ENCODE results near the gene ZNF438.

ZNF438 gene

GRCh38 chr10:31037749-31038148 is 6.1 kb upstream of the ZNF438 start:
- Histone ChIP-seq H3K4me3 (ENCODE audit: low read depth in 1 of 2, low read length in 1 of 2) (no peak overlapping the region), H3K27me3 (no peaks in the 10 kb centered on the region), H3K4me1 (ENCODE audit: control insufficient read depth in 1 of 2, insufficient read depth in 1 of 2, low read depth in 1 of 2, low read length in 1 of 2) (peaks cover 24 to 27% of the 10 kb centered on the region in 2 experiments), H3K36me3 (no peaks in the 10 kb centered on the region), H3K9me3 (no peaks in the 10 kb centered on the region), H3K27ac (peak overlapping the region; percentile 83)
- no peak for TF ChIP-seq CTCF (IDR thresholded peaks at IDR 0.05)

- peaks cover 29 to 30% of the 10 kb centered on the region in 2 experiments for H3K4me1 ChIP-seq (ENCODE audit: control insufficient read depth in 1 of 2, insufficient read depth in 1 of 2, low read depth in 1 of 2, low read length in 1 of 2)
- H3K4me3 ChIP-seq (ENCODE audit: low read depth in 1 of 2, low read length in 1 of 2), result no peak overlapping the region
- no peak overlapping the region for H3K27ac ChIP-seq
- no peaks in the 10 kb centered on the region for H3K9me3 ChIP-seq
- TF ChIP-seq CTCF (IDR thresholded peaks at IDR 0.05), result no peak
- no peaks in the 10 kb centered on the region for H3K27me3 ChIP-seq
- no peaks in the 10 kb centered on the region for H3K36me3 ChIP-seq
Observed at GRCh38 chr10:31036209-31036608, 4.5 kb upstream of the ZNF438 start.

GRCh38 chr10:31035266-31035798 is 3.7 kb upstream of the ZNF438 start:
- no peaks in the 10 kb centered on the region for H3K27me3 ChIP-seq
- H3K36me3 ChIP-seq, result no peaks in the 10 kb centered on the region
- no peak overlapping the region for H3K27ac ChIP-seq
- H3K9me3 ChIP-seq, result no peaks in the 10 kb centered on the region
- no peak for TF ChIP-seq CTCF (IDR thresholded peaks at IDR 0.05)
- H3K4me1 ChIP-seq (ENCODE audit: control insufficient read depth in 1 of 2, insufficient read depth in 1 of 2, low read depth in 1 of 2, low read length in 1 of 2), result peaks cover 38 to 39% of the 10 kb centered on the region in 2 experiments
- H3K4me3 ChIP-seq (ENCODE audit: low read depth in 1 of 2, low read length in 1 of 2), result no peak overlapping the region

GRCh38 chr10:31034098-31034909 is 2.6 kb upstream of the ZNF438 start:
- no peak for TF ChIP-seq CTCF (IDR thresholded peaks at IDR 0.05)
- no peaks in the 10 kb centered on the region for H3K27me3 ChIP-seq
- no peak overlapping the region for H3K4me3 ChIP-seq (ENCODE audit: low read depth in 1 of 2, low read length in 1 of 2)
- H3K36me3 ChIP-seq, result no peaks in the 10 kb centered on the region
- no peak overlapping the region for H3K27ac ChIP-seq
- H3K9me3 ChIP-seq, result no peaks in the 10 kb centered on the region
- peaks cover 43 to 44% of the 10 kb centered on the region in 2 experiments for H3K4me1 ChIP-seq (ENCODE audit: control insufficient read depth in 1 of 2, insufficient read depth in 1 of 2, low read depth in 1 of 2, low read length in 1 of 2)

- Histone ChIP-seq H3K4me1 (ENCODE audit: control insufficient read depth in 1 of 2, insufficient read depth in 1 of 2, low read depth in 1 of 2, low read length in 1 of 2) (peaks cover 33% of the 10 kb centered on the region in 2 experiments), H3K9me3 (no peaks in the 10 kb centered on the region), H3K27ac (peak overlapping the region; percentile 97), H3K36me3 (no peaks in the 10 kb centered on the region), H3K4me3 (ENCODE audit: low read depth in 1 of 2, low read length in 1 of 2) (peak overlapping the region; percentile 97 to 98), H3K27me3 (no peaks in the 10 kb centered on the region)
- no peak for TF ChIP-seq CTCF (IDR thresholded peaks at IDR 0.05)
Observed at GRCh38 chr10:31033147-31033546, 1.5 kb upstream of the ZNF438 start.

Measured in neutrophil (primary cell).